ENCODE results near the gene MCAM.

DNA sequence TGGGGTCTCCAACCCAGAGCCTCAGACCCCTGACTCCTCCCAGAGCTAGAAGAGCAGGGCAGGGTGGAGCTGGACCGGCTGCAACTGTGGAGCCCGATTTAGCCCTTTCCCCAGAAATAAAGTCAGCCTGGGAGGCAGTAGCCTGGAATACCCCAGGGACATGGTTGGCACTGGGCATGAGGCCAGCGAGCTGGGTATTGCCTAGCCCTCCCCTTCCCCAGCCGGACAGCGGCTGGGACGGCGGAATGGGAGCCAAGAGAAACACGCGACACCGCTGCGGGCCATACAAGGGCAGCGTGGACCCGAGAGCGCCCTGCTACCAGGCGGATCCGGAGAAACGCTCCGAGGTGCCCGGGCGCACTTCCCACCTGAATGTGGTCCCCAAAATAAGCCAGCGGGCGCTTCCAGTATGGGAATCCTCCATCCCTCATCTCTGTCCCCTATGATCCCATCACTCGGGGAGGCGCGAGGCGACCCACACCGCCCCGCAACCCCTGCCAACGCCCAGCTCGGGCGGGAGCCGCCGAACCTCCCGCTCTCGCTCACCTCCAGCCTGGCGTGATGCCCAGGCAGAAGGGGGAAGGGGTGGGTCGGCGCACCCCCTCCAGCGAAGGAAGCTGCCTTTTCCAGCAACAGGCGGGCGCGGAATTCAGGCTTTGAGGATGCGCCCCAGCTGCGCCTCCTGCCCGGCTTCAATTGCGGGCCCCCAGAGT lies 758 bp downstream of the MCAM start:
- TF ChIP-seq, protein P1, sequence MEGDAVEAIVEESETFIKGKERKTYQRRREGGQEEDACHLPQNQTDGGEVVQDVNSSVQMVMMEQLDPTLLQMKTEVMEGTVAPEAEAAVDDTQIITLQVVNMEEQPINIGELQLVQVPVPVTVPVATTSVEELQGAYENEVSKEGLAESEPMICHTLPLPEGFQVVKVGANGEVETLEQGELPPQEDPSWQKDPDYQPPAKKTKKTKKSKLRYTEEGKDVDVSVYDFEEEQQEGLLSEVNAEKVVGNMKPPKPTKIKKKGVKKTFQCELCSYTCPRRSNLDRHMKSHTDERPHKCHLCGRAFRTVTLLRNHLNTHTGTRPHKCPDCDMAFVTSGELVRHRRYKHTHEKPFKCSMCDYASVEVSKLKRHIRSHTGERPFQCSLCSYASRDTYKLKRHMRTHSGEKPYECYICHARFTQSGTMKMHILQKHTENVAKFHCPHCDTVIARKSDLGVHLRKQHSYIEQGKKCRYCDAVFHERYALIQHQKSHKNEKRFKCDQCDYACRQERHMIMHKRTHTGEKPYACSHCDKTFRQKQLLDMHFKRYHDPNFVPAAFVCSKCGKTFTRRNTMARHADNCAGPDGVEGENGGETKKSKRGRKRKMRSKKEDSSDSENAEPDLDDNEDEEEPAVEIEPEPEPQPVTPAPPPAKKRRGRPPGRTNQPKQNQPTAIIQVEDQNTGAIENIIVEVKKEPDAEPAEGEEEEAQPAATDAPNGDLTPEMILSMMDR (IDR thresholded peaks at IDR 0.05; ENCODE audit: extremely low read depth in 1 of 2, insufficient read depth in 1 of 2, low read depth in 1 of 2, low read length in 2 of 2): no peak
- TF ChIP-seq POLR2A (IDR thresholded peaks at IDR 0.05; ENCODE audit: low read depth, low read length) (no peak), FOS (IDR thresholded peaks at IDR 0.05; ENCODE audit: borderline replicate concordance, insufficient read depth, low read length) (no peak), GATA2 (IDR thresholded peaks at IDR 0.05; ENCODE audit: insufficient read depth, insufficient read length, low read depth, low read length) (no peak), POLR2AphosphoS5 (IDR thresholded peaks at IDR 0.05; ENCODE audit: insufficient read depth, low read depth, low read length) (no peak)

Measured in endothelial cell of umbilical vein (primary cell).